Stimulated activated CD8-positive, alpha-beta memory T cell treated with anti-CD3 and anti-CD28 coated beads, Interleukin-4, amount 100 ng/mL, for 4 hours (primary cell): ENCODE measurements around the gene SCUBE1.

Experiments
- DNase-seq, 2 donors: peaks; one replicate each; pipeline ENCODE4 v3.0.0-alpha.2; 2020; ENCODE audit warnings: low read depth in 2 of 2, low spot score in 1 of 2

The SCUBE1 gene

GRCh38 chr22:43239956-43240355, 103.2 kb downstream of the SCUBE1 start:
- no peak for DNase-seq

- DNase-seq: no peak
Observed at GRCh38 chr22:43239193-43239780, 103.9 kb downstream of the SCUBE1 start.

- DNase-seq: no peak
Observed at GRCh38 chr22:43238526-43239006, 104.6 kb downstream of the SCUBE1 start.

GRCh38 chr22:43237280-43237679, 105.9 kb downstream of the SCUBE1 start:
- DNase-seq: no peak

GRCh38 chr22:43236411-43237166, 106.6 kb downstream of the SCUBE1 start:
- DNase-seq: no peak

- DNase-seq: no peak
Observed at GRCh38 chr22:43235445-43236409, 107.4 kb downstream of the SCUBE1 start.

- DNase-seq: no peak
Observed at GRCh38 chr22:43234264-43234988, 108.7 kb downstream of the SCUBE1 start.

- no peak for DNase-seq
Observed at GRCh38 chr22:43233529-43233928, 109.6 kb downstream of the SCUBE1 start.

- DNase-seq: no peak
Observed at GRCh38 chr22:43232445-43232844, 110.7 kb downstream of the SCUBE1 start.

GRCh38 chr22:43231724-43232034, 111.5 kb downstream of the SCUBE1 start:
- DNase-seq: no peak

GRCh38 chr22:43230971-43231723, 112.0 kb downstream of the SCUBE1 start:
- DNase-seq: peak; percentile 19 to 20

GRCh38 chr22:43230571-43230970, 112.6 kb downstream of the SCUBE1 start:
- no peak for DNase-seq

GRCh38 chr22:43228863-43229262, 114.3 kb downstream of the SCUBE1 start:
- DNase-seq: no peak

- no peak for DNase-seq
Observed at GRCh38 chr22:43228330-43228729, 114.8 kb downstream of the SCUBE1 start.

- DNase-seq: no peak
Observed at GRCh38 chr22:43227239-43227630, 115.9 kb downstream of the SCUBE1 start.

GRCh38 chr22:43226377-43227238, 116.6 kb downstream of the SCUBE1 start:
- no peak for DNase-seq

- no peak for DNase-seq
Observed at GRCh38 chr22:43225609-43226008, 117.6 kb downstream of the SCUBE1 start.

GRCh38 chr22:43222987-43223386, 120.2 kb downstream of the SCUBE1 start:
- no peak for DNase-seq

GRCh38 chr22:43222262-43222661, 120.9 kb downstream of the SCUBE1 start:
- DNase-seq: no peak
